Measurements from ENCODE around the gene HELZ. TPM values are rescaled to one million over a fixed set of nuclear protein-coding genes. Genes with fewer than 3 reads are reported as not detected.
A peak's percentile ranks its signal among the peaks of the same experiment; 100 is the strongest.

HELZ gene
- polyA plus RNA-seq, 3 donors = 24.8 to 44.1 (median 39.9) TPM

GRCh38 chr17:67238991-67239390 is 6.0 kb downstream of the HELZ start:
- peaks cover 47% of the 10 kb centered on the region for H3K4me1 Mint-ChIP-seq
- 100% methylated on average over 5 of the region's 5 CpGs for WGBS (ENCODE audit: insufficient coverage)
- no peak for DNase-seq
- Histone ChIP-seq H3K79me2 (ENCODE audit: insufficient read depth, low read length) (peaks cover 95% of the 10 kb centered on the region), H3K27me3 (ENCODE audit: control insufficient read depth in 2 of 2, insufficient read depth in 2 of 2, low read length in 2 of 2) (no peaks in the 10 kb centered on the region), H3K9me3 (replicated peaks in 1 of 2; ENCODE audit: control insufficient read depth in 1 of 2, insufficient read depth in 1 of 2, low read length in 2 of 2) (no peaks in the 10 kb centered on the region), H3K4me1 (ENCODE audit: control insufficient read depth in 1 of 2, insufficient read depth in 2 of 2, low read length in 2 of 2) (peaks cover 19 to 35% of the 10 kb centered on the region in 2 donors), H3K4me3 (replicated peaks in 1 of 3; ENCODE audit: low read depth in 2 of 3, low read length in 3 of 3) (no peak overlapping the region), H3K4me2 (replicated peaks; ENCODE audit: extremely low read depth, low read length, poor library complexity, severe bottlenecking) (no peak overlapping the region), H3K27ac (ENCODE audit: low read depth in 1 of 2, low read length in 2 of 2) (no peak overlapping the region), H4K20me1 (ENCODE audit: insufficient read depth, low read length) (peaks cover 97% of the 10 kb centered on the region), H3K36me3 (replicated peaks in 1 of 2; ENCODE audit: control insufficient read depth in 1 of 2, insufficient read depth in 2 of 2, low read length in 2 of 2) (peaks cover 44 to 74% of the 10 kb centered on the region in 2 donors), H3K9ac (ENCODE audit: insufficient read depth, low read length, poor library complexity, severe bottlenecking) (no peak overlapping the region), H2AFZ (ENCODE audit: insufficient read depth, low read depth, low read length, poor library complexity, severe bottlenecking) (no peak overlapping the region)
- intact Hi-C loops (cut with micrococcal nuclease) = loop anchor here in 1 of 2 donors (10.0 kb wide), 1 partner anchor 46 kb away; no protein-coding TSS in a partner anchor
- TF ChIP-seq CTCF (IDR thresholded peaks at IDR 0.05) = no peak
- H3K9me3 Mint-ChIP-seq = no peaks in the 10 kb centered on the region
- H3K4me3 Mint-ChIP-seq = no peak overlapping the region
- H3K27ac Mint-ChIP-seq = peak overlapping the region in 1 of 7 donors; percentile 16
- H3K36me3 Mint-ChIP-seq = peaks cover 58 to 70% of the 10 kb centered on the region in 2 donors
- H3K27me3 Mint-ChIP-seq (ENCODE audit: low read depth in 3 of 3) = no peaks in the 10 kb centered on the region

- Mint-ChIP-seq H3K27ac (no peak overlapping the region), H3K4me1 (peaks cover 12% of the 10 kb centered on the region), H3K36me3 (peaks cover 48 to 83% of the 10 kb centered on the region in 2 donors), H3K27me3 (ENCODE audit: low read depth in 3 of 3) (no peaks in the 10 kb centered on the region), H3K4me3 (no peak overlapping the region), H3K9me3 (no peaks in the 10 kb centered on the region)
- H3K9me3 ChIP-seq (replicated peaks in 1 of 2; ENCODE audit: control insufficient read depth in 1 of 2, insufficient read depth in 1 of 2, low read length in 2 of 2) = no peaks in the 10 kb centered on the region
- peaks cover 53 to 93% of the 10 kb centered on the region in 2 donors for H3K36me3 ChIP-seq (replicated peaks in 1 of 2; ENCODE audit: control insufficient read depth in 1 of 2, insufficient read depth in 2 of 2, low read length in 2 of 2)
- no peak for DNase-seq
- peaks cover 97% of the 10 kb centered on the region for H3K79me2 ChIP-seq (ENCODE audit: insufficient read depth, low read length)
- no peak for TF ChIP-seq CTCF (IDR thresholded peaks at IDR 0.05)
- H3K9ac ChIP-seq (ENCODE audit: insufficient read depth, low read length, poor library complexity, severe bottlenecking) = no peak overlapping the region
- WGBS (ENCODE audit: insufficient coverage) = no CpG with 5 or more reads among the region's 2 CpGs
- H2AFZ ChIP-seq (ENCODE audit: insufficient read depth, low read depth, low read length, poor library complexity, severe bottlenecking) = no peak overlapping the region
- H4K20me1 ChIP-seq (ENCODE audit: insufficient read depth, low read length) = peaks cover 98% of the 10 kb centered on the region
- H3K27ac ChIP-seq (ENCODE audit: low read depth in 1 of 2, low read length in 2 of 2) = no peak overlapping the region
- no peak overlapping the region for H3K4me2 ChIP-seq (replicated peaks; ENCODE audit: extremely low read depth, low read length, poor library complexity, severe bottlenecking)
- intact Hi-C loops (cut with micrococcal nuclease) = loop anchor here in 1 of 2 donors (10.0 kb wide), 1 partner anchor 52 kb away; no protein-coding TSS in a partner anchor
- no peak overlapping the region for H3K4me3 ChIP-seq (replicated peaks in 1 of 3; ENCODE audit: low read depth in 2 of 3, low read length in 3 of 3)
- no peaks in the 10 kb centered on the region for H3K27me3 ChIP-seq (ENCODE audit: control insufficient read depth in 2 of 2, insufficient read depth in 2 of 2, low read length in 2 of 2)
- no peaks in the 10 kb centered on the region for H3K4me1 ChIP-seq (ENCODE audit: control insufficient read depth in 1 of 2, insufficient read depth in 2 of 2, low read length in 2 of 2)
Measured at GRCh38 chr17:67232441-67232840, 12.6 kb downstream of the HELZ start.

All from CD14-positive monocyte (primary cell).